Measurements from ENCODE around the gene ARID1B. TPM values are rescaled to one million over a fixed set of nuclear protein-coding genes. Genes with fewer than 3 reads are reported as not detected.

Gene ARID1B
- total RNA-seq, 1 experiment from 2014 or later: 91.7 TPM

DNA sequence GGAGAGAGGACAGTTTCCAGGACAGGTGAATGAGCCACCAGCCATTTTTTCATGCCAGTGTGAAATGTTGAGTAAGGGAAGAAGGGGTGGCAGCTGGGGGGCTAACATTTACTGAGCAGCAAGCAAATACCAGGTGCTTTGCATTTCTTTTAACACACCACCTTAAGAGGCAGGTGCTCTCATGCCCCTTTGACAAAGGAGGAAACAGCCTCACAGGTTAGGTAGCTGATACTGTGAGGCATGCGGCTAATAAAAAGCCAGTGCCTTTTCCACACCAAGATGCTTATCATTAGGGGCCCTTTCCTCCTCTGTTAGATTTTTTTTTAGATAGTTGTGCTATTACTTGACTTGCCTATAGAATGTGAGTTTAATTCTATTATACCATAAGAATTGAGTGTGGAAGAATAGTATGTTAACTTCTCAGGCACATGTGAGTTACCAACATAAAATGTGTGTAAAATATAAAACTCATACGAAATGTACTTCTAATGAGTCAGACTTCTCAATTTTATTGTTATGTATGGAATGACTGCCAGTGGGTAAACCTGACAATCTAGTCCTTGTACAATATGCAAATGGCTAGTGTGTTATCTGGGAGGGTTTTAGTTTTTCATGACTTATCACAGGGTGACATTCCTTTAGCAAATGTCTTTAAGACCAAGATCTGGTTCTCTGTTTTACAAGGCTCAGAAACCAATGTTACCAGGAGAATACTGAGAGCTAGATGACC lies 286.2 kb downstream of the ARID1B start:
- no peak overlapping the region for H3K27ac ChIP-seq (ENCODE audit: low read length)
- no peaks in the 10 kb centered on the region for H3K36me3 ChIP-seq (ENCODE audit: control insufficient read depth, insufficient read depth, low read length)
- TF ChIP-seq SIN3A (IDR thresholded peaks at IDR 0.05; ENCODE audit: borderline replicate concordance, insufficient read depth, low read depth, low read length): no peak
- TF ChIP-seq CTCF (IDR thresholded peaks at IDR 0.05): no peak
- TF ChIP-seq TCF7L2 (IDR thresholded peaks at IDR 0.05; ENCODE audit: low read depth, low read length): no peak
- TF ChIP-seq POLR2AphosphoS5 (IDR thresholded peaks at IDR 0.05; ENCODE audit: low read depth, low read length): no peak
- TF ChIP-seq, protein P1, sequence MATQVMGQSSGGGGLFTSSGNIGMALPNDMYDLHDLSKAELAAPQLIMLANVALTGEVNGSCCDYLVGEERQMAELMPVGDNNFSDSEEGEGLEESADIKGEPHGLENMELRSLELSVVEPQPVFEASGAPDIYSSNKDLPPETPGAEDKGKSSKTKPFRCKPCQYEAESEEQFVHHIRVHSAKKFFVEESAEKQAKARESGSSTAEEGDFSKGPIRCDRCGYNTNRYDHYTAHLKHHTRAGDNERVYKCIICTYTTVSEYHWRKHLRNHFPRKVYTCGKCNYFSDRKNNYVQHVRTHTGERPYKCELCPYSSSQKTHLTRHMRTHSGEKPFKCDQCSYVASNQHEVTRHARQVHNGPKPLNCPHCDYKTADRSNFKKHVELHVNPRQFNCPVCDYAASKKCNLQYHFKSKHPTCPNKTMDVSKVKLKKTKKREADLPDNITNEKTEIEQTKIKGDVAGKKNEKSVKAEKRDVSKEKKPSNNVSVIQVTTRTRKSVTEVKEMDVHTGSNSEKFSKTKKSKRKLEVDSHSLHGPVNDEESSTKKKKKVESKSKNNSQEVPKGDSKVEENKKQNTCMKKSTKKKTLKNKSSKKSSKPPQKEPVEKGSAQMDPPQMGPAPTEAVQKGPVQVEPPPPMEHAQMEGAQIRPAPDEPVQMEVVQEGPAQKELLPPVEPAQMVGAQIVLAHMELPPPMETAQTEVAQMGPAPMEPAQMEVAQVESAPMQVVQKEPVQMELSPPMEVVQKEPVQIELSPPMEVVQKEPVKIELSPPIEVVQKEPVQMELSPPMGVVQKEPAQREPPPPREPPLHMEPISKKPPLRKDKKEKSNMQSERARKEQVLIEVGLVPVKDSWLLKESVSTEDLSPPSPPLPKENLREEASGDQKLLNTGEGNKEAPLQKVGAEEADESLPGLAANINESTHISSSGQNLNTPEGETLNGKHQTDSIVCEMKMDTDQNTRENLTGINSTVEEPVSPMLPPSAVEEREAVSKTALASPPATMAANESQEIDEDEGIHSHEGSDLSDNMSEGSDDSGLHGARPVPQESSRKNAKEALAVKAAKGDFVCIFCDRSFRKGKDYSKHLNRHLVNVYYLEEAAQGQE (IDR thresholded peaks at IDR 0.05; ENCODE audit: insufficient read depth in 1 of 2, low read depth in 2 of 2, low read length in 1 of 2): no peak
- no peaks in the 10 kb centered on the region for H3K27me3 ChIP-seq (ENCODE audit: control insufficient read depth, insufficient read depth, low read length)
- peaks cover 29% of the 10 kb centered on the region for H3K4me1 ChIP-seq (ENCODE audit: control insufficient read depth, insufficient read depth, low read length)
- H3K4me3 ChIP-seq (ENCODE audit: low read depth in 2 of 2, low read length in 2 of 2): no peak overlapping the region
- POLR2A ChIA-PET: no interaction called here
- CTCF ChIA-PET: no interaction called here
- in situ Hi-C loops (cut with HindIII; ENCODE audit: low pct_unique_long_range_greater_than_20kb, low sequenced_read_pairs) (no loop called here), intact Hi-C loops (cut with micrococcal nuclease; ENCODE audit: unreplicated experiment) (no loop called here)
- BruUV-seq (replicated peaks): no TSS peak
- no peak for DNase-seq (ENCODE audit: low read depth, low spot score)
- H3K9me3 ChIP-seq (ENCODE audit: control insufficient read depth, insufficient read depth, low read depth, low read length): no peaks in the 10 kb centered on the region
- no peak for ATAC-seq

GRCh38 chr6:157063923-157064322 lies 286.7 kb downstream of the ARID1B start:
- in situ Hi-C loops (cut with HindIII; ENCODE audit: low pct_unique_long_range_greater_than_20kb, low sequenced_read_pairs) (no loop called here), intact Hi-C loops (cut with micrococcal nuclease; ENCODE audit: unreplicated experiment) (no loop called here)
- Histone ChIP-seq H3K4me3 (ENCODE audit: low read depth in 2 of 2, low read length in 2 of 2) (no peak overlapping the region), H3K4me1 (ENCODE audit: control insufficient read depth, insufficient read depth, low read length) (peaks cover 35% of the 10 kb centered on the region), H3K27ac (ENCODE audit: low read length) (no peak overlapping the region), H3K36me3 (ENCODE audit: control insufficient read depth, insufficient read depth, low read length) (no peaks in the 10 kb centered on the region), H3K27me3 (ENCODE audit: control insufficient read depth, insufficient read depth, low read length) (no peaks in the 10 kb centered on the region), H3K9me3 (ENCODE audit: control insufficient read depth, insufficient read depth, low read depth, low read length) (no peaks in the 10 kb centered on the region)
- ATAC-seq (no peak), DNase-seq (ENCODE audit: low read depth, low spot score) (no peak)
- ChIA-PET POLR2A (no interaction called here), CTCF (no interaction called here)
- TF ChIP-seq POLR2AphosphoS5 (IDR thresholded peaks at IDR 0.05; ENCODE audit: low read depth, low read length): no peak
- no peak for TF ChIP-seq TCF7L2 (IDR thresholded peaks at IDR 0.05; ENCODE audit: low read depth, low read length)
- no peak for TF ChIP-seq CTCF (IDR thresholded peaks at IDR 0.05)
- TF ChIP-seq, protein P1 (IDR thresholded peaks at IDR 0.05; ENCODE audit: insufficient read depth in 1 of 2, low read depth in 2 of 2, low read length in 1 of 2): no peak
- no peak for TF ChIP-seq SIN3A (IDR thresholded peaks at IDR 0.05; ENCODE audit: borderline replicate concordance, insufficient read depth, low read depth, low read length)
- BruUV-seq (replicated peaks): no TSS peak
